WTC11 (cell line): ENCODE measurements around the gene PICK1. TPM values are rescaled to one million over a fixed set of nuclear protein-coding genes. Genes with fewer than 3 reads are reported as not detected.

Source experiments
- ATAC-seq: fragments of 200-7000 bp; cut with Tn5 transposase; 2 replicates; pipeline ENCODE4 v1.10.0; 2021; ENCODE audit warnings: mild to moderate bottlenecking, moderate library complexity
- CTCF ChIA-PET: fragments of 300-600 bp; sonication (Branson Sonifier 250); formaldehyde crosslinking; loops from one replicate; lab custom pipeline; 2021; ENCODE audit warnings: antibody characterized with exemption; lab: Charles Lee
- POLR2A ChIA-PET: fragments of 350-600 bp; sonication (Branson Sonifier 250); formaldehyde crosslinking; loops from one replicate; lab custom pipeline; 2021; ENCODE audit warnings: antibody characterized with exemption; lab: Charles Lee
- DNase-seq: peaks from one replicate; pipeline ENCODE4 v3.0.0; 2021; ENCODE audit warnings: low spot score
- H3K27ac Mint-ChIP-seq: 2 replicates; pipeline ENCODE4 v1.8.0; 2021; ENCODE audit warnings: mixed read lengths
- H3K27me3 Mint-ChIP-seq: 2 replicates; pipeline ENCODE4 v1.8.0; 2021; ENCODE audit warnings: low read depth, mild to moderate bottlenecking, moderate library complexity, mixed read lengths
- H3K36me3 Mint-ChIP-seq: 2 replicates; pipeline ENCODE4 v1.8.0; 2021; ENCODE audit warnings: mixed read lengths
- H3K4me1 Mint-ChIP-seq: 2 replicates; pipeline ENCODE4 v1.8.0; 2022; ENCODE audit warnings: mixed read lengths
- H3K4me3 Mint-ChIP-seq: 2 replicates; pipeline ENCODE4 v1.8.0; 2021; ENCODE audit warnings: mild to moderate bottlenecking, moderate library complexity, mixed read lengths
- H3K9me3 Mint-ChIP-seq: 2 replicates; pipeline ENCODE4 v1.8.0; 2021; ENCODE audit warnings: mixed read lengths
- FOXP1 ChIP-seq: sonication (generic); formaldehyde crosslinking; IDR thresholded peaks from 2 replicates; pipeline ENCODE4 v1.8.0; 2022; ENCODE audit warnings: missing genetic modification reagents, mild to moderate bottlenecking, moderate library complexity, borderline replicate concordance
- IRF2 ChIP-seq: sonication (generic); formaldehyde crosslinking; IDR thresholded peaks from 2 replicates; pipeline ENCODE4 v1.8.0; 2022; ENCODE audit warnings: low read depth, missing genetic modification reagents, borderline replicate concordance
- KAT7 ChIP-seq: sonication (generic); formaldehyde crosslinking; IDR thresholded peaks from 2 replicates; pipeline ENCODE4 v1.8.1; 2023; ENCODE audit warnings: missing genetic modification reagents, mild to moderate bottlenecking, borderline replicate concordance
- NFYB ChIP-seq: sonication (generic); formaldehyde crosslinking; conservative IDR thresholded peaks from 2 replicates; pipeline ENCODE4 v1.8.0; 2022; ENCODE audit warnings: low read depth, missing genetic modification reagents
- RELA ChIP-seq: sonication (generic); formaldehyde crosslinking; IDR thresholded peaks from 2 replicates; pipeline ENCODE4 v1.8.1; 2022; ENCODE audit warnings: missing genetic modification reagents, mild to moderate bottlenecking, borderline replicate concordance
- SMAD3 ChIP-seq: sonication (generic); formaldehyde crosslinking; IDR thresholded peaks from 2 replicates; pipeline ENCODE4 v1.8.0; 2022; ENCODE audit warnings: missing genetic modification reagents, mild to moderate bottlenecking, borderline replicate concordance
- SMAD4 ChIP-seq: sonication (generic); formaldehyde crosslinking; IDR thresholded peaks from 2 replicates; pipeline ENCODE4 v1.8.0; 2022; ENCODE audit warnings: mild to moderate bottlenecking, missing genetic modification reagents
- SP1 ChIP-seq: sonication (generic); formaldehyde crosslinking; conservative IDR thresholded peaks from 2 replicates; pipeline ENCODE4 v1.8.1; 2022; ENCODE audit warnings: missing genetic modification reagents
- TEAD4 ChIP-seq: sonication (generic); formaldehyde crosslinking; IDR thresholded peaks from 2 replicates; pipeline ENCODE4 v1.8.0; 2022; ENCODE audit warnings: mild to moderate bottlenecking, missing genetic modification reagents
- ZBTB21 ChIP-seq: sonication (generic); formaldehyde crosslinking; IDR thresholded peaks from 2 replicates; pipeline ENCODE4 v1.8.1; 2023; ENCODE audit warnings: mild to moderate bottlenecking, missing genetic modification reagents, borderline replicate concordance
- ZNF121 ChIP-seq: sonication (generic); formaldehyde crosslinking; IDR thresholded peaks from 2 replicates; pipeline ENCODE4 v1.8.0; 2023; ENCODE audit warnings: missing genetic modification reagents
- ZNF423 ChIP-seq: fragments of 250-450 bp; sonication (Bioruptor Pico); IDR thresholded peaks from 2 replicates; pipeline ENCODE4 v2.1.2; 2022; ENCODE audit warnings: mild to moderate bottlenecking, moderate library complexity
- total RNA-seq: library from RNA; stranded (reverse); gene quantifications from 3 replicates; pipeline ENCODE4 v1.2.3, GENCODE V29; 2021
- TF ChIP-seq, protein P1 (sequence below): sonication (generic); formaldehyde crosslinking; IDR thresholded peaks from 2 replicates; pipeline ENCODE4 v1.8.1; 2023; ENCODE audit warnings: mild to moderate bottlenecking, missing genetic modification reagents
- TF ChIP-seq, protein P2 (sequence below): sonication (generic); formaldehyde crosslinking; IDR thresholded peaks from 2 replicates; pipeline ENCODE4 v1.8.1; 2022; ENCODE audit warnings: low read depth, mild to moderate bottlenecking, moderate library complexity, missing genetic modification reagents, borderline replicate concordance
- TF ChIP-seq, protein P3 (sequence below): fragments of 250-450 bp; sonication (Bioruptor Pico); IDR thresholded peaks from 2 replicates; pipeline ENCODE4 v1.9.0; 2021; ENCODE audit warnings: moderate library complexity, mild to moderate bottlenecking, inconsistent platforms, borderline replicate concordance
- TF ChIP-seq, protein P4 (sequence below): sonication (generic); formaldehyde crosslinking; IDR thresholded peaks from 2 replicates; pipeline ENCODE4 v1.8.0; 2022; ENCODE audit warnings: mild to moderate bottlenecking, missing genetic modification reagents
- TF ChIP-seq, protein P5 (sequence below): sonication (generic); formaldehyde crosslinking; IDR thresholded peaks from 2 replicates; pipeline ENCODE4 v1.8.1; 2023; ENCODE audit warnings: mild to moderate bottlenecking, moderate library complexity, missing genetic modification reagents
- TF ChIP-seq, protein P6 (sequence below): sonication (generic); formaldehyde crosslinking; IDR thresholded peaks from 2 replicates; pipeline ENCODE4 v1.8.1; 2022; ENCODE audit warnings: low read depth, missing genetic modification reagents, borderline replicate concordance
- TF ChIP-seq, protein P7 (sequence below): sonication (generic); formaldehyde crosslinking; conservative IDR thresholded peaks from 2 replicates; pipeline ENCODE4 v1.8.1; 2022; ENCODE audit warnings: mild to moderate bottlenecking, missing genetic modification reagents

PICK1 gene
- total RNA-seq, 1 experiment from 2014 or later, result 33.4 TPM

DNA sequence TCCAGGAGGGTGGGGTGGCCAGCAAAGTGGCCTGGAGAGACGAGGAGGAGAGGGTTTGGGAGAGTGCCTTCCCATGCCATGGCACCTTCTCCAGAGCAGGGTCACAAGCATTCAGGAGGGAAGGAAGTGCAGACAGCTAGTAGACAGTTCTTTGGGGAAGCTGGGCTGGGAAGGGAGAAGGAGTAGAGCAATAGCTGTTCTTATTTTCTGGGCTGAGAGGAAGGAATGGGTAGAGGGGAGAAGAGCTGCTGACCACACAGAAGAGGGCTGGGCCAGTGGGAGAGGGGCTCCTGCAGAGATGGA, 14.8 kb upstream of the PICK1 start:
- ATAC-seq, result no peak
- no peak overlapping the region for H3K27ac Mint-ChIP-seq
- POLR2A ChIA-PET, result no interaction called here
- H3K27me3 Mint-ChIP-seq, result no peaks in the 10 kb centered on the region; the same call in 1 of the 2 replicates
- TF ChIP-seq, protein P1, sequence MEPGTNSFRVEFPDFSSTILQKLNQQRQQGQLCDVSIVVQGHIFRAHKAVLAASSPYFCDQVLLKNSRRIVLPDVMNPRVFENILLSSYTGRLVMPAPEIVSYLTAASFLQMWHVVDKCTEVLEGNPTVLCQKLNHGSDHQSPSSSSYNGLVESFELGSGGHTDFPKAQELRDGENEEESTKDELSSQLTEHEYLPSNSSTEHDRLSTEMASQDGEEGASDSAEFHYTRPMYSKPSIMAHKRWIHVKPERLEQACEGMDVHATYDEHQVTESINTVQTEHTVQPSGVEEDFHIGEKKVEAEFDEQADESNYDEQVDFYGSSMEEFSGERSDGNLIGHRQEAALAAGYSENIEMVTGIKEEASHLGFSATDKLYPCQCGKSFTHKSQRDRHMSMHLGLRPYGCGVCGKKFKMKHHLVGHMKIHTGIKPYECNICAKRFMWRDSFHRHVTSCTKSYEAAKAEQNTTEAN (CRISPR knock-in tag), result no peak
- TF ChIP-seq, protein P2, sequence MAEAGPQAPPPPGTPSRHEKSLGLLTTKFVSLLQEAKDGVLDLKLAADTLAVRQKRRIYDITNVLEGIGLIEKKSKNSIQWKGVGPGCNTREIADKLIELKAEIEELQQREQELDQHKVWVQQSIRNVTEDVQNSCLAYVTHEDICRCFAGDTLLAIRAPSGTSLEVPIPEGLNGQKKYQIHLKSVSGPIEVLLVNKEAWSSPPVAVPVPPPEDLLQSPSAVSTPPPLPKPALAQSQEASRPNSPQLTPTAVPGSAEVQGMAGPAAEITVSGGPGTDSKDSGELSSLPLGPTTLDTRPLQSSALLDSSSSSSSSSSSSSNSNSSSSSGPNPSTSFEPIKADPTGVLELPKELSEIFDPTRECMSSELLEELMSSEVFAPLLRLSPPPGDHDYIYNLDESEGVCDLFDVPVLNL (CRISPR knock-in tag), result no peak
- no peak for TF ChIP-seq SP1 (CRISPR knock-in tag)
- TF ChIP-seq ZBTB21 (CRISPR knock-in tag), result no peak
- TF ChIP-seq, protein P3, sequence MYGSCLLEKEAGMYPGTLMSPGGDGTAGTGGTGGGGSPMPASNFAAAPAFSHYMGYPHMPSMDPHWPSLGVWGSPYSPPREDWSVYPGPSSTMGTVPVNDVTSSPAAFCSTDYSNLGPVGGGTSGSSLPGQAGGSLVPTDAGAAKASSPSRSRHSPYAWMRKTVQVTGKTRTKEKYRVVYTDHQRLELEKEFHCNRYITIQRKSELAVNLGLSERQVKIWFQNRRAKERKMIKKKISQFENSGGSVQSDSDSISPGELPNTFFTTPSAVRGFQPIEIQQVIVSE, result no peak
- no peak for TF ChIP-seq TEAD4
- no peak for TF ChIP-seq ZNF423 (CRISPR knock-in tag)
- TF ChIP-seq, all 79 proteins: peak for 0
- no peaks in the 10 kb centered on the region for H3K36me3 Mint-ChIP-seq
- no peaks in the 10 kb centered on the region for H3K9me3 Mint-ChIP-seq
- no peak overlapping the region for H3K4me3 Mint-ChIP-seq
- H3K4me1 Mint-ChIP-seq, result no peaks in the 10 kb centered on the region
- no peak for DNase-seq
- CTCF ChIA-PET, result interaction anchor here (0.8 to 1.2 kb wide), 3 partner anchors 8 to 55 kb away, joined by 3 to 9 read pairs (median 4); no protein-coding TSS in a partner anchor

DNA sequence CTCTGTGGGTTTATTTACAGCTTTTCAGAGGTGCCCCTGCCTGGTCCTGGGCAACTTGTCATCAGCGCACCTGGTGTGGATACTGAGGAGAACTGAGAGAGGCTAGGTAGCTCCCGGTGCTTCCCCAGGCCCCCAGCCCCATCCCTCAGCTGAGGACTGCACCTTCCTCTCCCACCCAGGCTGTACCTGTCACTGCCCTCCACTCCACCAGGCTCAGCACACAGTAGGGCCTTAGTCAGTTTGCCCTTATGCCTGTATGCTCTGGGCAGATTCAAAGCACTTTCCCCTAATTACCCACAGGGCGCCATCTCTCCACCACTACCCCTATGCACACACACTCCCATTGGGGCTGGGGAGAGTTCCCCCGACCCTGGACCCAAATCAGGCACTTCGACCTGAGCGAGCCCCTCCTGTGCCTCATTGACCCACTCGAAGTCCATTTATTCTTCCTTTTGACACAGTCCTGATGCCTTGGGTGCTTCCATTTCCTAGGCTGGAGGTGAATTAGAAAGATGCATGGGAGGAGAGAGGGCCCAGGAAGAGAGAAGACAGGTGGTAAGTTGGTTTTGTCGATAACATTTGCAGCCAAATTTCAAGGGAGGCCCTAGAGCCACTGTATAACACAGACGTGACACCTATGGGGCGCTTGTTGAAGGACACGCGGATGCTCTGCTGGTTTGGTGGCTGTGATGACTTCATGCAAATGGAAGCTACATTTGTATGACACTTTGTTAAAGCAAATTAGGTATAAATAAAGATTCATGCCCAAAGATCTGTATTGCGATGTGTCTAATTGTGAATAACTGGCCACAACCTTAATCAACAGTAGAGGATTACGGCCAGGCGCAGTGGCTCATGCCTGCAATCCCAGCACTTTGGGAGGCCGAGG, 13.8 kb upstream of the PICK1 start:
- H3K27ac Mint-ChIP-seq, result no peak overlapping the region
- no peaks in the 10 kb centered on the region for H3K9me3 Mint-ChIP-seq
- TF ChIP-seq RELA (CRISPR knock-in tag), result no peak
- TF ChIP-seq FOXP1 (CRISPR knock-in tag), result no peak
- TF ChIP-seq, all 79 proteins: peak for 0
- Mint-ChIP-seq H3K4me1 (no peaks in the 10 kb centered on the region), H3K4me3 (no peak overlapping the region), H3K27me3 (no peaks in the 10 kb centered on the region; the same call in 1 of the 2 replicates), H3K36me3 (no peaks in the 10 kb centered on the region)
- no peak for DNase-seq
- ChIA-PET CTCF (interaction anchor here (0.6 to 1.2 kb wide), 7 partner anchors 9 to 97 kb away, joined by 3 to 9 read pairs (median 4); no protein-coding TSS in a partner anchor), POLR2A (no interaction called here)
- no peak for ATAC-seq

DNA sequence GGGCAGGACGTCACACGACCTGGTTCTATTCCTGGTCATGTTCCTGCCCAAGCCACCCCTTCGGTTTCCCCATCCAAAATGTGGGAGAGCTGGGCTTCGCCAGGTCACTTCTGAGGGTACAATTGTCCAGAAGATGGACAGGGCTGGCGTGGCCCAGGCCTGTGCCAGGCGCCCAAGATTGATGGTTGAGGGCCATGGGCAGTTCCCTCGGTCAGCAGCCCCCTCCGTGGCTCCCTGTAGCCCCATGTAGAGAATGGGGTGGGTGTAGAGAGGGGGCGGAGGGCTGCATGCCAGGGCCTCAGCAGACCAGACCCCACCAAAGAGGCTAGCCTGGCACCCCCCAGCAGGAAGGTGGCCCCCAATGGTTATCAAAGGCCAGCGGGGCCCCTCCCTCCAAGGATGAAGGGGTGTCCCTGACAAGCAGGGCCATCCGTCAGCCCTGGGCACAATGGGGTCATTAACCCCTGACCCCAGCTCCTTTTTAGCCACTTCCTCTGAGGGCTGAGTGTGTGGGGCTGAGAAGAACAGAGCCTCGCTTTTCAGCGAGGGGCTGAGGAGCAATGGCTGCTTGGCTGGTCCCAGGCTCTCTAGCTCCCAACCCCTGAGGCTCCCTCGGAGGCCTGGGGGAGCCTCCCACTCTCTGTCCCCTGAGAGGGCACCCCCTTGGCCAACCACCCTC, 11.0 kb upstream of the PICK1 start:
- Mint-ChIP-seq H3K4me3 (no peak overlapping the region), H3K27me3 (no peaks in the 10 kb centered on the region; the same call in 1 of the 2 replicates), H3K36me3 (no peaks in the 10 kb centered on the region), H3K27ac (no peak overlapping the region; the same call in 1 of the 2 replicates), H3K9me3 (no peaks in the 10 kb centered on the region), H3K4me1 (no peaks in the 10 kb centered on the region)
- DNase-seq (no peak), ATAC-seq (no peak)
- CTCF ChIA-PET, result interaction anchor here (0.6 to 1.9 kb wide), 4 partner anchors 16 to 95 kb away, joined by 3 to 6 read pairs (median 4); no protein-coding TSS in a partner anchor
- POLR2A ChIA-PET, result no interaction called here
- TF ChIP-seq, protein P4, sequence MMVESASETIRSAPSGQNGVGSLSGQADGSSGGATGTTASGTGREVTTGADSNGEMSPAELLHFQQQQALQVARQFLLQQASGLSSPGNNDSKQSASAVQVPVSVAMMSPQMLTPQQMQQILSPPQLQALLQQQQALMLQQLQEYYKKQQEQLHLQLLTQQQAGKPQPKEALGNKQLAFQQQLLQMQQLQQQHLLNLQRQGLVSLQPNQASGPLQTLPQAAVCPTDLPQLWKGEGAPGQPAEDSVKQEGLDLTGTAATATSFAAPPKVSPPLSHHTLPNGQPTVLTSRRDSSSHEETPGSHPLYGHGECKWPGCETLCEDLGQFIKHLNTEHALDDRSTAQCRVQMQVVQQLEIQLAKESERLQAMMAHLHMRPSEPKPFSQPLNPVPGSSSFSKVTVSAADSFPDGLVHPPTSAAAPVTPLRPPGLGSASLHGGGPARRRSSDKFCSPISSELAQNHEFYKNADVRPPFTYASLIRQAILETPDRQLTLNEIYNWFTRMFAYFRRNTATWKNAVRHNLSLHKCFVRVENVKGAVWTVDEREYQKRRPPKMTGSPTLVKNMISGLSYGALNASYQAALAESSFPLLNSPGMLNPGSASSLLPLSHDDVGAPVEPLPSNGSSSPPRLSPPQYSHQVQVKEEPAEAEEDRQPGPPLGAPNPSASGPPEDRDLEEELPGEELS (CRISPR knock-in tag), result no peak
- no peak for TF ChIP-seq IRF2 (CRISPR knock-in tag)
- TF ChIP-seq KAT7 (CRISPR knock-in tag), result no peak
- TF ChIP-seq, protein P5, sequence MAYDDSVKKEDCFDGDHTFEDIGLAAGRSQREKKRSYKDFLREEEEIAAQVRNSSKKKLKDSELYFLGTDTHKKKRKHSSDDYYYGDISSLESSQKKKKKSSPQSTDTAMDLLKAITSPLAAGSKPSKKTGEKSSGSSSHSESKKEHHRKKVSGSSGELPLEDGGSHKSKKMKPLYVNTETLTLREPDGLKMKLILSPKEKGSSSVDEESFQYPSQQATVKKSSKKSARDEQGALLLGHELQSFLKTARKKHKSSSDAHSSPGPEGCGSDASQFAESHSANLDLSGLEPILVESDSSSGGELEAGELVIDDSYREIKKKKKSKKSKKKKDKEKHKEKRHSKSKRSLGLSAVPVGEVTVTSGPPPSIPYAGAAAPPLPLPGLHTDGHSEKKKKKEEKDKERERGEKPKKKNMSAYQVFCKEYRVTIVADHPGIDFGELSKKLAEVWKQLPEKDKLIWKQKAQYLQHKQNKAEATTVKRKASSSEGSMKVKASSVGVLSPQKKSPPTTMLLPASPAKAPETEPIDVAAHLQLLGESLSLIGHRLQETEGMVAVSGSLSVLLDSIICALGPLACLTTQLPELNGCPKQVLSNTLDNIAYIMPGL (CRISPR knock-in tag), result no peak
- TF ChIP-seq SMAD3 (CRISPR knock-in tag), result no peak
- no peak for TF ChIP-seq RELA (CRISPR knock-in tag)
- no peak for TF ChIP-seq ZNF121 (CRISPR knock-in tag)
- TF ChIP-seq, protein P6, sequence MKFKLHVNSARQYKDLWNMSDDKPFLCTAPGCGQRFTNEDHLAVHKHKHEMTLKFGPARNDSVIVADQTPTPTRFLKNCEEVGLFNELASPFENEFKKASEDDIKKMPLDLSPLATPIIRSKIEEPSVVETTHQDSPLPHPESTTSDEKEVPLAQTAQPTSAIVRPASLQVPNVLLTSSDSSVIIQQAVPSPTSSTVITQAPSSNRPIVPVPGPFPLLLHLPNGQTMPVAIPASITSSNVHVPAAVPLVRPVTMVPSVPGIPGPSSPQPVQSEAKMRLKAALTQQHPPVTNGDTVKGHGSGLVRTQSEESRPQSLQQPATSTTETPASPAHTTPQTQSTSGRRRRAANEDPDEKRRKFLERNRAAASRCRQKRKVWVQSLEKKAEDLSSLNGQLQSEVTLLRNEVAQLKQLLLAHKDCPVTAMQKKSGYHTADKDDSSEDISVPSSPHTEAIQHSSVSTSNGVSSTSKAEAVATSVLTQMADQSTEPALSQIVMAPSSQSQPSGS (CRISPR knock-in tag), result no peak
- TF ChIP-seq SMAD4 (CRISPR knock-in tag), result no peak
- TF ChIP-seq, protein P7, sequence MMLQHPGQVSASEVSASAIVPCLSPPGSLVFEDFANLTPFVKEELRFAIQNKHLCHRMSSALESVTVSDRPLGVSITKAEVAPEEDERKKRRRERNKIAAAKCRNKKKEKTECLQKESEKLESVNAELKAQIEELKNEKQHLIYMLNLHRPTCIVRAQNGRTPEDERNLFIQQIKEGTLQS (CRISPR knock-in tag), result no peak
- no peak for TF ChIP-seq NFYB (CRISPR knock-in tag)
